SK-N-SH treated with all-trans-retinoic acid at 6 μM for 48 hours (cell line): ENCODE measurements around the gene TDRD7.

ENCODE experiments used
- ATAC-seq: fragments of 200-7000 bp; cut with Tn5 transposase; 3 replicates; pipeline ENCODE4 v1.9.1; 2020; ENCODE audit warnings: mild to moderate bottlenecking, moderate library complexity
- ARNTL ChIP-seq: fragments of 450-650 bp; formaldehyde crosslinking; IDR thresholded peaks from 2 replicates; pipeline ENCODE4 v1.5.0; 2020; ENCODE audit warnings: low read depth, mild to moderate bottlenecking, moderate library complexity, borderline replicate concordance
- BACH2 ChIP-seq: fragments of 250-450 bp; sonication (Bioruptor Pico); IDR thresholded peaks from 2 replicates; pipeline ENCODE4 v1.9.0; 2021; ENCODE audit warnings: mild to moderate bottlenecking, borderline replicate concordance
- CSDC2 ChIP-seq: fragments of 250-450 bp; sonication (Bioruptor Pico); IDR thresholded peaks from 2 replicates; pipeline ENCODE4 v1.5.0; 2020; ENCODE audit warnings: mild to moderate bottlenecking, moderate library complexity
- CSRNP3 ChIP-seq: fragments of 250-450 bp; sonication (Bioruptor Pico); IDR thresholded peaks from 2 replicates; pipeline ENCODE4 v1.5.1; 2021; ENCODE audit warnings: mild to moderate bottlenecking, moderate library complexity
- ESRRG ChIP-seq: fragments of 250-450 bp; sonication (Bioruptor Pico); IDR thresholded peaks from 2 replicates; pipeline ENCODE4 v1.6.1; 2021; ENCODE audit warnings: mild to moderate bottlenecking
- GLIS3 ChIP-seq: fragments of 250-450 bp; sonication (Bioruptor Pico); IDR thresholded peaks from 2 replicates; pipeline ENCODE4 v1.5.0; 2020; ENCODE audit warnings: mild to moderate bottlenecking, moderate library complexity
- ISL1 ChIP-seq: fragments of 250-450 bp; sonication (Bioruptor Pico); IDR thresholded peaks from 2 replicates; pipeline ENCODE4 v2.1.2; 2022; ENCODE audit warnings: mild to moderate bottlenecking, moderate library complexity
- OSR1 ChIP-seq: fragments of 250-450 bp; sonication (Bioruptor Pico); IDR thresholded peaks from 2 replicates; pipeline ENCODE4 v1.8.0; 2022; ENCODE audit warnings: moderate library complexity, mild to moderate bottlenecking, inconsistent platforms
- PATZ1 ChIP-seq: fragments of 250-450 bp; sonication (Bioruptor Pico); IDR thresholded peaks from 2 replicates; pipeline ENCODE4 v1.8.0; 2020; ENCODE audit warnings: mild to moderate bottlenecking, moderate library complexity, borderline replicate concordance
- RARB ChIP-seq: fragments of 250-450 bp; sonication (Bioruptor Pico); IDR thresholded peaks from 2 replicates; pipeline ENCODE4 v1.8.0; 2021; ENCODE audit warnings: mild to moderate bottlenecking, moderate library complexity
- SNAI2 ChIP-seq: fragments of 250-450 bp; sonication (Bioruptor Pico); IDR thresholded peaks from 2 replicates; pipeline ENCODE4 v1.5.0; 2020; ENCODE audit warnings: mild to moderate bottlenecking, moderate library complexity
- TCF4 ChIP-seq: fragments of 250-450 bp; sonication (Bioruptor Pico); IDR thresholded peaks from 2 replicates; pipeline ENCODE4 v1.8.0; 2021; ENCODE audit warnings: mild to moderate bottlenecking, moderate library complexity, borderline replicate concordance
- TOX ChIP-seq: fragments of 250-450 bp; sonication (Bioruptor Pico); IDR thresholded peaks from 2 replicates; pipeline ENCODE4 v1.8.0; 2021; ENCODE audit warnings: mild to moderate bottlenecking, moderate library complexity, borderline replicate concordance
- ZC3H10 ChIP-seq: fragments of 250-450 bp; sonication (Bioruptor Pico); IDR thresholded peaks from 2 replicates; pipeline ENCODE4 v1.5.1; 2021; ENCODE audit warnings: mild to moderate bottlenecking, moderate library complexity
- ZFP3 ChIP-seq: fragments of 250-450 bp; sonication (Bioruptor Pico); IDR thresholded peaks from 2 replicates; pipeline ENCODE4 v1.5.0; 2020; ENCODE audit warnings: mild to moderate bottlenecking, moderate library complexity
- ZNF565 ChIP-seq: fragments of 450-650 bp; formaldehyde crosslinking; conservative IDR thresholded peaks from 2 replicates; pipeline ENCODE4 v1.5.0; 2020; ENCODE audit warnings: low read depth, mild to moderate bottlenecking, moderate library complexity
- ZNF70 ChIP-seq: fragments of 450-650 bp; formaldehyde crosslinking; IDR thresholded peaks from 2 replicates; pipeline ENCODE4 v1.5.0; 2020; ENCODE audit warnings: mild to moderate bottlenecking, moderate library complexity
- ZNF8 ChIP-seq: fragments of 450-650 bp; formaldehyde crosslinking; IDR thresholded peaks from 2 replicates; pipeline ENCODE4 v1.5.0; 2020; ENCODE audit warnings: mild to moderate bottlenecking, moderate library complexity
- TF ChIP-seq, protein P1 (sequence below): fragments of 250-450 bp; sonication (Bioruptor Pico); IDR thresholded peaks from 2 replicates; pipeline ENCODE4 v1.5.0; 2020; ENCODE audit warnings: mild to moderate bottlenecking, moderate library complexity
- TF ChIP-seq, protein P2 (sequence below): fragments of 250-450 bp; sonication (Bioruptor Pico); IDR thresholded peaks from 2 replicates; pipeline ENCODE4 v1.5.1; 2020; ENCODE audit warnings: low read depth, mild to moderate bottlenecking, moderate library complexity
- TF ChIP-seq, protein P3 (sequence below): fragments of 250-450 bp; sonication (Bioruptor Pico); IDR thresholded peaks from 2 replicates; pipeline ENCODE4 v1.8.0; 2021; ENCODE audit warnings: low read depth, mild to moderate bottlenecking, moderate library complexity, borderline replicate concordance

Gene TDRD7

GRCh38 chr9:97468658-97469448, 57.0 kb downstream of the TDRD7 start:
- no peak for TF ChIP-seq ZNF8 (CRISPR knock-in tag)
- TF ChIP-seq, protein P1, sequence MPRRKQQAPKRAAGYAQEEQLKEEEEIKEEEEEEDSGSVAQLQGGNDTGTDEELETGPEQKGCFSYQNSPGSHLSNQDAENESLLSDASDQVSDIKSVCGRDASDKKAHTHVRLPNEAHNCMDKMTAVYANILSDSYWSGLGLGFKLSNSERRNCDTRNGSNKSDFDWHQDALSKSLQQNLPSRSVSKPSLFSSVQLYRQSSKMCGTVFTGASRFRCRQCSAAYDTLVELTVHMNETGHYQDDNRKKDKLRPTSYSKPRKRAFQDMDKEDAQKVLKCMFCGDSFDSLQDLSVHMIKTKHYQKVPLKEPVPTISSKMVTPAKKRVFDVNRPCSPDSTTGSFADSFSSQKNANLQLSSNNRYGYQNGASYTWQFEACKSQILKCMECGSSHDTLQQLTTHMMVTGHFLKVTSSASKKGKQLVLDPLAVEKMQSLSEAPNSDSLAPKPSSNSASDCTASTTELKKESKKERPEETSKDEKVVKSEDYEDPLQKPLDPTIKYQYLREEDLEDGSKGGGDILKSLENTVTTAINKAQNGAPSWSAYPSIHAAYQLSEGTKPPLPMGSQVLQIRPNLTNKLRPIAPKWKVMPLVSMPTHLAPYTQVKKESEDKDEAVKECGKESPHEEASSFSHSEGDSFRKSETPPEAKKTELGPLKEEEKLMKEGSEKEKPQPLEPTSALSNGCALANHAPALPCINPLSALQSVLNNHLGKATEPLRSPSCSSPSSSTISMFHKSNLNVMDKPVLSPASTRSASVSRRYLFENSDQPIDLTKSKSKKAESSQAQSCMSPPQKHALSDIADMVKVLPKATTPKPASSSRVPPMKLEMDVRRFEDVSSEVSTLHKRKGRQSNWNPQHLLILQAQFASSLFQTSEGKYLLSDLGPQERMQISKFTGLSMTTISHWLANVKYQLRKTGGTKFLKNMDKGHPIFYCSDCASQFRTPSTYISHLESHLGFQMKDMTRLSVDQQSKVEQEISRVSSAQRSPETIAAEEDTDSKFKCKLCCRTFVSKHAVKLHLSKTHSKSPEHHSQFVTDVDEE (CRISPR knock-in tag), result no peak
- no peak for TF ChIP-seq PATZ1 (CRISPR knock-in tag)
- TF ChIP-seq CSRNP3 (CRISPR knock-in tag), result no peak
- TF ChIP-seq ARNTL, result no peak
- no peak for TF ChIP-seq GLIS3 (CRISPR knock-in tag)
- TF ChIP-seq ZFP3 (CRISPR knock-in tag), result no peak
- TF ChIP-seq CSDC2 (CRISPR knock-in tag), result no peak
- ATAC-seq, result peak; percentile 99

DNA sequence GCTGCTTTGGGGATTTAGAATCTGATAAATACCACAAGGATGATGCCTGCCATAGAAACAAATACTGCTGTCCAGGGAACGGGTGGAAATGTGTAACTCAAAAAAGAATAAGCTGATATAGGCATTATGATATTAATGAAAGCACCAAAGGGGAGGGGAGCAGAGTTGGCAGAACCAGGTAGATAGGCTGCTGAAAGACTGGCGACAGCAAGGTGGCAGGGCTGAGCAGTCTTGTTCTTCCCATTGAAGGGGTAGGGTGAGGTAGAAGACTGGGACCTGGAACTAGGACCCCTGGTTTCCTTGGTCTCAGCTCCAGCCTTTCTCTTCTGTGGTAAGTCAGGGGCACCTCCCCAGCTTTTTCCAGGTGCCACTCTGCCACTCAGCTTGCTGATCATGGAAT, 58.2 kb downstream of the TDRD7 start:
- peak; percentile 39; the same call in 1 of the 3 replicates for ATAC-seq
- TF ChIP-seq ZFP3 (CRISPR knock-in tag) (no peak), ZC3H10 (no peak), ESRRG (CRISPR knock-in tag) (no peak), TCF4 (no peak)

DNA sequence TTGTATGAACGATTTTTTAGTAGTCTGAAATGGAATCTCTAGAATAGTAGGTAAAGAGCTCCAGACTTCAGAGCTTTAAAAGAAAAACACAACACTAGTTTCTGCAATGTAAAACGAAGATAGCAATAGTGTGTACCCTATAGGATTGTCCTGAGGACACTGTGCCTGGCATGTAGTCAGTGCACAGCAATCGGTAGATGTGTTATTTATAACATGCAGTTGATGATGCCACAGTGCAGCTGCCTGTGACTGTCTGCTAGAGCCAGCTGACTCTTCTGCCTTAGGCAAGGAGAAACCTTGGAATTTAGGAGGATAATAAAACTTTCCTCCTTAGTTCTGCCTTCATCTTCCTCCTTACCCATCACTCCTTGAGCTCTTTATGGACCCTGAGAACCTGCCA, 61.8 kb downstream of the TDRD7 start:
- no peak for ATAC-seq
- TF ChIP-seq BACH2 (no peak), SNAI2 (CRISPR knock-in tag) (no peak), ZNF70 (CRISPR knock-in tag) (no peak), RARB (CRISPR knock-in tag) (no peak), OSR1 (CRISPR knock-in tag) (no peak), ZNF565 (CRISPR knock-in tag) (no peak), TCF4 (no peak), CSRNP3 (CRISPR knock-in tag) (no peak), CSDC2 (CRISPR knock-in tag) (no peak), ESRRG (CRISPR knock-in tag) (no peak), PATZ1 (CRISPR knock-in tag) (no peak), ZC3H10 (no peak), ISL1 (CRISPR knock-in tag) (no peak), TOX (CRISPR knock-in tag) (no peak)
- TF ChIP-seq, protein P2, sequence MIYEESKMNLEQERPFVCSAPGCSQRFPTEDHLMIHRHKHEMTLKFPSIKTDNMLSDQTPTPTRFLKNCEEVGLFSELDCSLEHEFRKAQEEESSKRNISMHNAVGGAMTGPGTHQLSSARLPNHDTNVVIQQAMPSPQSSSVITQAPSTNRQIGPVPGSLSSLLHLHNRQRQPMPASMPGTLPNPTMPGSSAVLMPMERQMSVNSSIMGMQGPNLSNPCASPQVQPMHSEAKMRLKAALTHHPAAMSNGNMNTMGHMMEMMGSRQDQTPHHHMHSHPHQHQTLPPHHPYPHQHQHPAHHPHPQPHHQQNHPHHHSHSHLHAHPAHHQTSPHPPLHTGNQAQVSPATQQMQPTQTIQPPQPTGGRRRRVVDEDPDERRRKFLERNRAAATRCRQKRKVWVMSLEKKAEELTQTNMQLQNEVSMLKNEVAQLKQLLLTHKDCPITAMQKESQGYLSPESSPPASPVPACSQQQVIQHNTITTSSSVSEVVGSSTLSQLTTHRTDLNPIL (CRISPR knock-in tag), result no peak
- TF ChIP-seq, protein P3, sequence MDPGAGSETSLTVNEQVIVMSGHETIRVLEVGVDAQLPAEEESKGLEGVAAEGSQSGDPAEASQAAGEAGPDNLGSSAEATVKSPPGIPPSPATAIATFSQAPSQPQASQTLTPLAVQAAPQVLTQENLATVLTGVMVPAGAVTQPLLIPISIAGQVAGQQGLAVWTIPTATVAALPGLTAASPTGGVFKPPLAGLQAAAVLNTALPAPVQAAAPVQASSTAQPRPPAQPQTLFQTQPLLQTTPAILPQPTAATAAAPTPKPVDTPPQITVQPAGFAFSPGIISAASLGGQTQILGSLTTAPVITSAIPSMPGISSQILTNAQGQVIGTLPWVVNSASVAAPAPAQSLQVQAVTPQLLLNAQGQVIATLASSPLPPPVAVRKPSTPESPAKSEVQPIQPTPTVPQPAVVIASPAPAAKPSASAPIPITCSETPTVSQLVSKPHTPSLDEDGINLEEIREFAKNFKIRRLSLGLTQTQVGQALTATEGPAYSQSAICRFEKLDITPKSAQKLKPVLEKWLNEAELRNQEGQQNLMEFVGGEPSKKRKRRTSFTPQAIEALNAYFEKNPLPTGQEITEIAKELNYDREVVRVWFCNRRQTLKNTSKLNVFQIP (CRISPR knock-in tag), result no peak
- TF ChIP-seq, protein P1 (CRISPR knock-in tag), result no peak
